Measurements from ENCODE around the gene TMEM220.
"Not testable (repeated sequence)": the region's sequence is repeated elsewhere in the genome, so short reads cannot be mapped to it uniquely, and the experiment has no call there.

TMEM220 gene

GRCh38 chr17:10754109-10754508, 24.3 kb upstream of the TMEM220 start:
- no peak for DNase-seq

- DNase-seq: no peak
Measured at GRCh38 chr17:10752696-10753095, 22.9 kb upstream of the TMEM220 start.

GRCh38 chr17:10751563-10751962, 21.7 kb upstream of the TMEM220 start:
- peak; percentile 21 for DNase-seq

GRCh38 chr17:10750210-10750609, 20.4 kb upstream of the TMEM220 start:
- DNase-seq: no peak

- DNase-seq: no peak
Measured at GRCh38 chr17:10748531-10749181, 18.8 kb upstream of the TMEM220 start.

- no peak for DNase-seq
Measured at GRCh38 chr17:10745231-10745630, 15.4 kb upstream of the TMEM220 start.

GRCh38 chr17:10744501-10745000, 14.7 kb upstream of the TMEM220 start:
- no peak for DNase-seq

GRCh38 chr17:10743316-10744009, 13.6 kb upstream of the TMEM220 start:
- no peak for DNase-seq

GRCh38 chr17:10742431-10742830, 12.6 kb upstream of the TMEM220 start:
- no peak for DNase-seq

- no peak for DNase-seq
Measured at GRCh38 chr17:10741416-10742135, 11.8 kb upstream of the TMEM220 start.

GRCh38 chr17:10739386-10739785, 9.6 kb upstream of the TMEM220 start:
- no peak for DNase-seq

GRCh38 chr17:10738521-10739258, 8.9 kb upstream of the TMEM220 start:
- no peak for DNase-seq

- no peak for DNase-seq
Measured at GRCh38 chr17:10737736-10738135, 7.9 kb upstream of the TMEM220 start.

- peak; percentile 31 for DNase-seq
Measured at GRCh38 chr17:10737168-10737622, 7.4 kb upstream of the TMEM220 start.

- no peak for DNase-seq
Measured at GRCh38 chr17:10735821-10736220, 6.0 kb upstream of the TMEM220 start.

- no peak for DNase-seq
Measured at GRCh38 chr17:10735251-10735650, 5.4 kb upstream of the TMEM220 start.

- no peak for DNase-seq
Measured at GRCh38 chr17:10733666-10734065, 3.8 kb upstream of the TMEM220 start.

GRCh38 chr17:10732121-10732520, 2.3 kb upstream of the TMEM220 start:
- DNase-seq: not testable (repeated sequence)

GRCh38 chr17:10731408-10731879, 1.6 kb upstream of the TMEM220 start:
- DNase-seq: no peak

GRCh38 chr17:10730247-10730646, 424 bp upstream of the TMEM220 start:
- DNase-seq: not testable (repeated sequence)

- no peak for DNase-seq
Measured at GRCh38 chr17:10728331-10728892, 1.4 kb downstream of the TMEM220 start.

GRCh38 chr17:10727192-10727591, 2.6 kb downstream of the TMEM220 start:
- no peak for DNase-seq

All from NCI-H748 treated with DMSO at 0.1 percent for 48 hours (cell line).